NT2/D1 (cell line): ENCODE measurements around the gene DHCR24.

Experiments used
- SUZ12 ChIP-seq: IDR thresholded peaks from 2 replicates; pipeline ENCODE4 v1.6.1; 2011; ENCODE audit not compliant: insufficient read length, insufficient read depth; ENCODE audit errors: extremely low read depth
- YY1 ChIP-seq: IDR thresholded peaks from 2 replicates; pipeline ENCODE4 v1.6.1; 2011; ENCODE audit not compliant: insufficient read length, insufficient read depth
- ZNF274 ChIP-seq: IDR thresholded peaks from 2 replicates; pipeline ENCODE4 v1.6.1; 2011; ENCODE audit warnings: mild to moderate bottlenecking, low read depth, low read length

DNA sequence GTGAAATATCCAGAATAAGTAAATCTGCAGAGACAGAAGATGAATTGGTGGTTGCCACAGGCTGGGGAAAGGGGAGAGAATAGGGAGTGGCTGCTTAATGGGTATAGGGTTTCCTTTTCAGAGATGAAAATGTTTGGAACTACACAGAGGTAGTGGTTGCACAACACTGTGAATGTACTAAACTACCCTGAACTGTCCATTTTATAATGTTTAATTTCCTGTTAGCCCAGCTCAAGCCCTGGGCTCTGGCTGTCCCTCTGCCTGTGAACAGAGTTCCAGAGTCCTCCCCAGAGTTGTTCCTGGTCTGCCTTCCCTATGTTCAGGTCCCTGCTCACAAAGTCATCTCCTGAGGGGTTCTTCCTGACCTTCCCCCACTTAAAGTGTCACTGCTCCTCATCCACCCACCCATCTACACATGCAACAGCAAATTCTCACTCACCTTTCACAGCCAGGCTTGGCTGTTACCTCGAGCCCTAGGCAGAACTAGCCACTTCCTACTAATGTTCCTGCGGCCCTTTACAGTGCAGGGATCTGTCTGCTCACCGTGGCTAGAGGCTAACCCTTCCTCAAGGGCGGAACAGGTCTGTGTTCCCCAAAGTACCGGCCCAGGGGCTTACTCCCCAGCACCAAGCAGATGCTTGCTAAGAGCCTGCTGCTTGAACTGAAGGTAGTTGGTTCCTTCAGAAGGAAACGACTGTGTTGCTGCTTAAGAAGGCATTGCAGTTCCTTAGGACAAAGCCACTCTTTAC, 22.4 kb downstream of the DHCR24 start:
- no peak for TF ChIP-seq YY1
- no peak for TF ChIP-seq SUZ12
- no peak for TF ChIP-seq ZNF274
